Raji (cell line): ENCODE data around the gene MSH3.

Experiments
- POLR2A ChIP-seq: IDR thresholded peaks from 2 replicates; pipeline ENCODE4 v1.6.1; 2011; ENCODE audit warnings: low read depth, low read length, control low read depth; ENCODE audit not compliant: insufficient read depth

MSH3 gene

GRCh38 chr5:80634193-80634592 is 20.3 kb upstream of the MSH3 start:
- no peak for TF ChIP-seq POLR2A

DNA sequence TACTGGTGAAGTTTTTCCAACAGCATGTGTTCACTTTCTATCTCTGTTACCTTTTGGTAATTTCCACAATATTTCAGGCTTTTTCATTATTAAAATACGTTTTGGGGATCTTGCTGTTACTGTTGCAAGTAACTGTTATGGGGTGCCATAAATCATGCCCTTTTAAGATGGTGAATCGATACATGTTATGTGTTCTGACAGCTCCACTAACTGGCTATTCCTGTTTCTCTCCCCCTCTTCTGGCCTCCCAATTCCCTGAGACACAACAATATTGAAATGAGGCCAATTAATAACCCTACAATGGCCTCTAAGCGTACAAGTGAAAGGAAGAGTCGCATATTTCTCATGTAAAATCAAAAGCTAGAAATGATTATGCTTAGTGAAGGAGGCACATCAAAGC is 13.1 kb upstream of the MSH3 start:
- TF ChIP-seq POLR2A: no peak

- no peak for TF ChIP-seq POLR2A
Observed at GRCh38 chr5:80644900-80645299, 9.6 kb upstream of the MSH3 start.

- TF ChIP-seq POLR2A: no peak
Observed at GRCh38 chr5:80646926-80647325, 7.5 kb upstream of the MSH3 start.

DNA sequence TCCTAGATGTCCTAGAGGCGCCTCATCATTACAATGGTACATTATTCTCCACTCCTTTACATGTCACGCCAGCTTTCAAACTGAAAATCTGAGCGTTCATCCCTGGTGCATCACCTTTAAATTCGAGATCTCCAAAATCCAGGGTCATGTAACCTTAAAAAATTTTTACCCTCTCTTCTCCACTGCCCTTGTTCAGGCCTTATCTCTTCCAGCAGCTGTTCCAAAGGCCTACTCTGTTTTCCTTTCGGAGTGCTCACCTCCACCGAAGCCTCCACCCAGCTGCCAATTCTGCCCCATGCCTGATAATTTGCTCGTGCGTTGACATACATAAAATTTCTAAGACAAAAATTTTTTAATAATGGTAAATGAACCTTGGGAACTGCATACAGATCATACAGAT is 950 bp upstream of the MSH3 start:
- TF ChIP-seq POLR2A: no peak

- no peak for TF ChIP-seq POLR2A
Observed at GRCh38 chr5:80654054-80654390, 430 bp upstream of the MSH3 start.

DNA sequence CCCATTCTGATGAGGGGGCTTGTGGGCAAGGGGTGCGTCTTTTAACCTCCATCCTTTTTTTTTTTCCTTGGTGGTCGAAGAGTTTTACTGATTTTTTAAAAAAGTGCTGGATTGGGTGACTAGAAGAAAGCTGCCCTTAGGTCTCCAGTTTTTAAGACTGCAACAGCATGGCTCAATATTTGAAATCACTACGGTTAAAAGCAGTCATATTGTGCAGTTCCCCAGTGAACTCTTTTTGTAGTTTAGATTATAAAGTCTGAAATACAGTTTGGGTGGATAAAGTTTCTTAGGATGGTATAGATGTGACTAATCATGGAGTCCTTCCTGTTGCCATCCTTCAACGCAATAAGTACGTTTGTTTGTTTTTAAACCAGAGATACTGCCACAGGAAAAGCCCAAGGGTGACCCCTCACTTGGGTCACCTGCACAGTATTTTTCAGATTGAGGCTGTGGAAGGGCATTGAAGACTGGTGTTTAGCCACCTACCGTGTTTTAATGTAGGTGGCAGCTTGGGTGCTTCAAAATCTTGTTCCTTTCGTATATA is 851 bp downstream of the MSH3 start:
- no peak for TF ChIP-seq POLR2A

- TF ChIP-seq POLR2A: no peak
Observed at GRCh38 chr5:80656425-80656824, 2.0 kb downstream of the MSH3 start.

- TF ChIP-seq POLR2A: no peak
Observed at GRCh38 chr5:80659106-80659505, 4.7 kb downstream of the MSH3 start.

GRCh38 chr5:80662108-80662507 is 7.7 kb downstream of the MSH3 start:
- no peak for TF ChIP-seq POLR2A

DNA sequence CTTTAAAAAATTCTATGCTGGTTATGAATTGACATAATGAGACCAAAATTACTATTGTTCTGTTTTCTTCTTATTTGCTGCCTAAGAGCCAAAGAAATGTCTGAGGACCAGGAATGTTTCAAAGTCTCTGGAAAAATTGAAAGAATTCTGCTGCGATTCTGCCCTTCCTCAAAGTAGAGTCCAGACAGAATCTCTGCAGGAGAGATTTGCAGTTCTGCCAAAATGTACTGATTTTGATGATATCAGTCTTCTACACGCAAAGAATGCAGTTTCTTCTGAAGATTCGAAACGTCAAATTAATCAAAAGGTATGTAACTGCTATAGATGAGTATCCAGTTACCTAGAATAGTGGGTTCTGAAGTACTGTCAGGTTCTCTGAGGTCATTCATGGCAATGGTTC is 10.6 kb downstream of the MSH3 start:
- no peak for TF ChIP-seq POLR2A

- no peak for TF ChIP-seq POLR2A
Observed at GRCh38 chr5:80667384-80667783, 12.9 kb downstream of the MSH3 start.

- TF ChIP-seq POLR2A: no peak
Observed at GRCh38 chr5:80668016-80668969, 13.8 kb downstream of the MSH3 start.

GRCh38 chr5:80672140-80672736 is 17.8 kb downstream of the MSH3 start:
- no peak for TF ChIP-seq POLR2A

- TF ChIP-seq POLR2A: no peak
Observed at GRCh38 chr5:80676706-80677105, 22.3 kb downstream of the MSH3 start.

GRCh38 chr5:80686757-80687156 is 32.3 kb downstream of the MSH3 start:
- no peak for TF ChIP-seq POLR2A

DNA sequence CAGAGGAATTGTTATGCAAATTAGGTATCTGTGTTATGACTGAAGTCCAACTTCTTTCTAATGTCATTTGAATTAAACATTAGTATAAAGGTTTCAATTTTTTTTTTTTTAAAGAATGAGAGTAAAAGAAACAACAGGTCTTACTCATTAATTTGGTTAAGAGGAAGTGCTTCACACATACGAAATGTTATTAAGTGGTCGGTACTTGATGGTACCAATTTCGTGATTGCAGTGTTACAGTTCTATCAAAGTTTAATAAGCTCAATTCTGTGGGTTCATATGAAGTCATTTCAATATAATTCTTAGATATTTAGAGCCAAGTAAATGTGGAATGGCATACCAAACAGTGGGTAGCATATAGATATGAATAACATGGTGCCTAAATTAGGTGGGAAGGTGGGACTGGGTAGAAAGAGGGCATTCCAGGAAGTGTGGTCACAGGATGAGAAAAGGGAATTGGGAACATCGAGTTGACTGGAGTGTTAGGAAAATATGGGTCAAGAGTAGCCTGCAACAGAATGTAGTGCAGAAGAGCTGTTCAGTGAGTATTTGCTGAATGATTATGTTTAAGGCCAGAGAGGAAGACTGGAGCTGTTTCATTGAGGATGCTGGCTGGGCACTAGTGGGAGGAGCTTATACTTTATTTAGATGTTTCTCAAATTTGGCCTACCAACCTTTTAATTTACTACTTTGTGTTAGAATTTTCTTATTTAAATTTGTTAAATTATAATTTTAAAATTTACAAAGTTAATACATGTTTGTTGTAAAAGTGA is 34.4 kb downstream of the MSH3 start:
- TF ChIP-seq POLR2A: no peak
